GM19035 (cell line): ENCODE data around the gene ADGRA3.

ENCODE experiments used
- ATAC-seq: cut with Tn5 transposase; IDR thresholded peaks from one replicate; pipeline ENCODE4 v1.9.1; 2021; ENCODE audit not compliant: unreplicated experiment

ADGRA3 gene

GRCh38 chr4:22515888-22516541, at the start of gene ADGRA3:
Gene ADGRA3 (minus strand): TSS chr4:22516066. CDS start chr4:22515784, 282 bp downstream.
- no peak for ATAC-seq

GRCh38 chr4:22556495-22556894, 40.6 kb upstream of the ADGRA3 start:
- ATAC-seq = no peak

- no peak for ATAC-seq
Observed at GRCh38 chr4:22554670-22555069, 38.8 kb upstream of the ADGRA3 start.

GRCh38 chr4:22553560-22553959, 37.7 kb upstream of the ADGRA3 start:
- ATAC-seq = no peak

- ATAC-seq = no peak
Observed at GRCh38 chr4:22552812-22553211, 36.9 kb upstream of the ADGRA3 start.

GRCh38 chr4:22551550-22551949, 35.7 kb upstream of the ADGRA3 start:
- no peak for ATAC-seq

GRCh38 chr4:22546299-22546698, 30.4 kb upstream of the ADGRA3 start:
- no peak for ATAC-seq

- ATAC-seq = no peak
Observed at GRCh38 chr4:22539251-22539650, 23.4 kb upstream of the ADGRA3 start.

- ATAC-seq = no peak
Observed at GRCh38 chr4:22537864-22538263, 22.0 kb upstream of the ADGRA3 start.

GRCh38 chr4:22534374-22534773, 18.5 kb upstream of the ADGRA3 start:
- ATAC-seq = no peak

- ATAC-seq = no peak
Observed at GRCh38 chr4:22532896-22533295, 17.0 kb upstream of the ADGRA3 start.

- no peak for ATAC-seq
Observed at GRCh38 chr4:22532117-22532516, 16.3 kb upstream of the ADGRA3 start.

- no peak for ATAC-seq
Observed at GRCh38 chr4:22531311-22532019, 15.6 kb upstream of the ADGRA3 start.

GRCh38 chr4:22524895-22525294, 9.0 kb upstream of the ADGRA3 start:
- no peak for ATAC-seq

- ATAC-seq = no peak
Observed at GRCh38 chr4:22522706-22523501, 7.0 kb upstream of the ADGRA3 start.

- no peak for ATAC-seq
Observed at GRCh38 chr4:22522206-22522605, 6.3 kb upstream of the ADGRA3 start.

- ATAC-seq = no peak
Observed at GRCh38 chr4:22521240-22521639, 5.4 kb upstream of the ADGRA3 start.

GRCh38 chr4:22515145-22515887, 550 bp downstream of the ADGRA3 start:
- no peak for ATAC-seq

- no peak for ATAC-seq
Observed at GRCh38 chr4:22514481-22514880, 1.4 kb downstream of the ADGRA3 start.

GRCh38 chr4:22514001-22514400, 1.9 kb downstream of the ADGRA3 start:
- no peak for ATAC-seq

- ATAC-seq = no peak
Observed at GRCh38 chr4:22512306-22512705, 3.6 kb downstream of the ADGRA3 start.
